HepG2 (cell line): ENCODE measurements around the gene LRPAP1. TPM values are rescaled to one million over a fixed set of nuclear protein-coding genes. Genes with fewer than 3 reads are reported as not detected.

Experiments
- CENPT ChIP-seq: sonication (generic); formaldehyde crosslinking; IDR thresholded peaks from 2 replicates; pipeline ENCODE4 v1.8.0; 2022; ENCODE audit warnings: low read depth, mild to moderate bottlenecking, moderate library complexity, missing genetic modification reagents
- ELF3 ChIP-seq: IDR thresholded peaks from 2 replicates; pipeline ENCODE4 v1.6.1; 2016; ENCODE audit warnings: missing genetic modification reagents, missing compliant biosample characterization
- HNRNPUL1 ChIP-seq: fragments of 200-400 bp; formaldehyde crosslinking; IDR thresholded peaks from 2 replicates; pipeline ENCODE4 v1.6.1; 2017; ENCODE audit warnings: low read depth, mild to moderate bottlenecking, low read length, moderate library complexity
- HOMEZ ChIP-seq: IDR thresholded peaks from 2 replicates; pipeline ENCODE4 v1.6.1; 2016; ENCODE audit warnings: low read depth
- KLF15 ChIP-seq: sonication (generic); formaldehyde crosslinking; IDR thresholded peaks from 2 replicates; pipeline ENCODE4 v1.8.1; 2023; ENCODE audit warnings: borderline replicate concordance, mild to moderate bottlenecking, inconsistent platforms, missing genetic modification reagents, mixed read lengths
- MAZ ChIP-seq, 2 experiments: sonication (generic) in 1 of 2; formaldehyde crosslinking in 1 of 2; IDR thresholded peaks; 2 replicates each; pipeline versions ENCODE4 v1.5.0 to v1.6.1; 2012 to 2020; ENCODE audit warnings: low read depth in 2 of 2, mild to moderate bottlenecking in 2 of 2, borderline replicate concordance in 1 of 2, improper control_type of control experiment in 1 of 2, low read length in 1 of 2, missing genetic modification reagents in 1 of 2, moderate library complexity in 1 of 2
- MXD4 ChIP-seq: IDR thresholded peaks from 2 replicates; pipeline ENCODE4 v1.6.1; 2016; ENCODE audit warnings: mild to moderate bottlenecking, missing biosample characterization, missing genetic modification reagents
- SALL2 ChIP-seq: sonication (generic); formaldehyde crosslinking; IDR thresholded peaks from 2 replicates; pipeline ENCODE4 v1.8.1; 2023; ENCODE audit warnings: mild to moderate bottlenecking, missing genetic modification reagents, inconsistent platforms
- ZBTB40 ChIP-seq, 2 experiments: fragments of 450-650 bp in 1 of 2; sonication (generic) in 1 of 2; formaldehyde crosslinking in 1 of 2; IDR thresholded peaks; 2 replicates each; pipeline versions ENCODE4 v1.6.1 to v1.8.0; 2016 to 2022; ENCODE audit warnings: antibody characterized with exemption in 1 of 2, mild to moderate bottlenecking in 1 of 2, missing genetic modification reagents in 1 of 2
- ZBTB49 ChIP-seq: sonication (generic); formaldehyde crosslinking; IDR thresholded peaks from 2 replicates; pipeline ENCODE4 v1.4.0; 2020; ENCODE audit warnings: missing genetic modification reagents, borderline replicate concordance
- ZNF333 ChIP-seq: sonication (generic); formaldehyde crosslinking; IDR thresholded peaks from 2 replicates; pipeline ENCODE4 v1.4.0; 2020; ENCODE audit warnings: mild to moderate bottlenecking, missing genetic modification reagents, borderline replicate concordance
- ZNF781 ChIP-seq: sonication (generic); formaldehyde crosslinking; IDR thresholded peaks from 2 replicates; pipeline ENCODE4 v1.5.1; 2020; ENCODE audit warnings: borderline replicate concordance, mild to moderate bottlenecking, missing genetic modification reagents; ENCODE audit errors: not compliant biosample characterization
- ZSCAN9 ChIP-seq: IDR thresholded peaks from 2 replicates; pipeline ENCODE4 v1.6.1; 2016; ENCODE audit warnings: borderline replicate concordance
- polyA plus RNA-seq, 8 experiments: library from polyadenylated mRNA; depleted of rRNA in 3 of 8; stranded (reverse) in 7 of 8; unstranded in 1 of 8; fragments of >200 nt; fragmentation: Illumina TruSeq in 4 of 8; extraction: Trizol in 4 of 8; gene quantifications; 2 replicates each; pipeline versions ENCODE4 v1.2.1 to v1.2.3, GENCODE V29; 2011 to 2016; ENCODE audit warnings: low read depth in 4 of 8, missing spikeins in 1 of 8, mixed read lengths in 1 of 8; ENCODE audit not compliant: insufficient read depth in 1 of 8
- total RNA-seq, 5 experiments: library from RNA; depleted of rRNA; stranded (reverse); fragments of >200 nt; fragmentation: Illumina TruSeq; extraction: Trizol; gene quantifications; 2 replicates each; pipeline ENCODE4 v1.2.3, GENCODE V29; 2016; ENCODE audit warnings: low read depth in 1 of 5

The LRPAP1 gene
- total and polyA plus RNA-seq, 2 of the 13 experiments (the other 11 are each of a cell fraction or from before 2014, with no cell fraction given): 153 to 191 TPM

- TF ChIP-seq ZSCAN9 (CRISPR knock-in tag): peak; percentile 74
- TF ChIP-seq HOMEZ (CRISPR knock-in tag): no peak
- TF ChIP-seq HNRNPUL1: no peak
- TF ChIP-seq ZBTB40 (IDR thresholded peaks at IDR 0.05): no peak
- TF ChIP-seq ZBTB40 (CRISPR knock-in tag; IDR thresholded peaks at IDR 0.05): peak; percentile 18; the same call in 1 of the 2 replicates
- TF ChIP-seq ZNF781 (CRISPR knock-in tag): no peak
- TF ChIP-seq CENPT: 0 out of 2 replicates have a peak, but pooled peaks have one; percentile 1
- 0 out of 2 replicates have a peak, but pooled peaks have one; percentile 55 for TF ChIP-seq SALL2
- 0 out of 2 replicates have a peak, but pooled peaks have one; percentile 26 for TF ChIP-seq ZBTB49
- TF ChIP-seq ELF3 (CRISPR knock-in tag): 0 out of 2 replicates have a peak, but pooled peaks have one; percentile 27
- TF ChIP-seq ZNF333: no peak
- no peak for TF ChIP-seq KLF15 (CRISPR knock-in tag)
- no peak for TF ChIP-seq MXD4 (CRISPR knock-in tag)
- no peak; the same call in 1 of the 2 replicates for TF ChIP-seq MAZ (IDR thresholded peaks at IDR 0.05; ENCODE audit: borderline replicate concordance, low read depth, low read length)
- 0 out of 2 replicates have a peak, but pooled peaks have one; percentile 28 for TF ChIP-seq MAZ (CRISPR knock-in tag; IDR thresholded peaks at IDR 0.05; ENCODE audit: low read depth)
Measured at GRCh38 chr4:3531879-3532750, at the start of gene LRPAP1 (continued).
